GM12892 (cell line): ENCODE data around the gene CDKN1B.

Experiments
- POLR2A ChIP-seq: IDR thresholded peaks from 2 replicates; pipeline ENCODE4 v1.6.1; 2011; ENCODE audit warnings: low read depth, low read length, control low read depth
- POLR2AphosphoS5 ChIP-seq: IDR thresholded peaks from 2 replicates; pipeline ENCODE4 v1.6.1; 2011; ENCODE audit warnings: low read depth, low read length, control low read depth
- TAF1 ChIP-seq: IDR thresholded peaks from 2 replicates; pipeline ENCODE4 v1.6.1; 2011; ENCODE audit warnings: low read depth, mild to moderate bottlenecking, control low read depth, low read length, borderline replicate concordance

- TF ChIP-seq POLR2A = no peak
- no peak for TF ChIP-seq POLR2AphosphoS5
- no peak for TF ChIP-seq TAF1
These were observed 27.4 kb upstream of the CDKN1B start for GRCh38 chr12:12689647-12690300.
